Activated T-helper 17 cell treated with anti-CD3 and anti-CD28 coated beads, Interleukin-2, amount 50 U/mL, for 72 hours (primary cell): ENCODE data around the gene SLC6A6. TPM values are rescaled to one million over a fixed set of nuclear protein-coding genes. Genes with fewer than 3 reads are reported as not detected.

Source experiments
- ATAC-seq: fragments of 150-1000 bp; cut with Tn5 transposase; replicated peaks from 2 replicates; pipeline ENCODE4 v1.10.0; 2021; ENCODE audit warnings: mild to moderate bottlenecking, moderate library complexity
- H3K27ac Mint-ChIP-seq: one replicate; pipeline ENCODE4 v1.8.0; 2022; ENCODE audit warnings: mixed read lengths
- H3K27me3 Mint-ChIP-seq: one replicate; pipeline ENCODE4 v1.8.0; 2022; ENCODE audit warnings: mixed read lengths
- H3K36me3 Mint-ChIP-seq: one replicate; pipeline ENCODE4 v1.8.0; 2022; ENCODE audit warnings: low read depth, mild to moderate bottlenecking, mixed read lengths
- H3K4me1 Mint-ChIP-seq: one replicate; pipeline ENCODE4 v1.8.0; 2022; ENCODE audit warnings: mixed read lengths
- H3K4me3 Mint-ChIP-seq: one replicate; pipeline ENCODE4 v1.8.0; 2022; ENCODE audit warnings: mild to moderate bottlenecking, mixed read lengths
- H3K9me3 Mint-ChIP-seq: one replicate; pipeline ENCODE4 v1.8.0; 2022; ENCODE audit warnings: mixed read lengths
- total RNA-seq, 2 donors: library from RNA; stranded (reverse); gene quantifications; one replicate each; pipeline ENCODE4 v1.2.3, GENCODE V29; 2022

The SLC6A6 gene
- total RNA-seq, 2 donors from 2014 or later = 80.1 to 219 TPM

DNA sequence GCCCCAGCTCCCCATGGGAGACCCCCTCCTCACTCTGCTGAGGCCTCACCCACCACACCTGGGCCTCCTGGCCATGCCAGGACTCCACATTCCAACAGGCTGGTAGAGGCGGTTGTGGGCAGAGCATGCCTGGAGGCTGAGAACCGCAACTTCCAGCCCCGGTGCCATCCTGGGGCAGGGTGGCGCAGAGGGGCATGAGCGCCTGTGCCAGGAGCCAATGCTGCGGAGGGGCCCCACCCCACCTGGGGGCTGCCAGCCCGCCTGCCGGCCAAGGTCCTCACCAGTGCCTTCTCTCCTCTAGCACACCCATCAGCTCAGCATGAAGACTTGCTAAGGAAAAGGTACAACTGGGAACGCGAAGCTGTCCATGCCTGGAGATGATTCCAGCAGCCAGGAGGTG lies 34.3 kb upstream of the SLC6A6 start:
- no peak for ATAC-seq
- Mint-ChIP-seq H3K4me1 (peaks cover 3% of the 10 kb centered on the region), H3K4me3 (no peak overlapping the region), H3K27me3 (peaks cover 10% of the 10 kb centered on the region), H3K9me3 (no peaks in the 10 kb centered on the region), H3K36me3 (no peaks in the 10 kb centered on the region), H3K27ac (no peak overlapping the region)

DNA sequence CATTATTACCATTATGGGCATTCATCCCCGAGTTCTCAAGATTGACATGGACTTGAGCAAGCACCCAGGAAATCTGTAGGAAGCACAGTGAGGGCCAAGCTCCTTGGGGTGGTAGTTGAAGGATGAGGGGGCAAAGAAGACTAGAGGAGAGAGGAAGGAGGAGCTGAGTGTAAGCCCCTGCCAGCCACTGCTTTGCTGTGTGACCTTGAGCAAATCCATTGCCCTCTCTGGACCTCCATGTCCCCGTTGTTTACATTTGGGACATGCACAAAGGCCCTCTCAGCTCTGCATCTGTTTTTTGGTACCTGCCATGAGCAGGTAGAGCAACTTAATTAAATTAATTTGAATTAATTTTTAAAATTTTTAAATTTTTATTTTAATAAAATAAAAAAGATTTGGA lies 33.5 kb upstream of the SLC6A6 start:
- no peak for ATAC-seq
- no peak overlapping the region for H3K27ac Mint-ChIP-seq
- no peak overlapping the region for H3K4me3 Mint-ChIP-seq
- no peaks in the 10 kb centered on the region for H3K9me3 Mint-ChIP-seq
- no peaks in the 10 kb centered on the region for H3K36me3 Mint-ChIP-seq
- peaks cover 3% of the 10 kb centered on the region for H3K4me1 Mint-ChIP-seq
- H3K27me3 Mint-ChIP-seq = peaks cover 10% of the 10 kb centered on the region

DNA sequence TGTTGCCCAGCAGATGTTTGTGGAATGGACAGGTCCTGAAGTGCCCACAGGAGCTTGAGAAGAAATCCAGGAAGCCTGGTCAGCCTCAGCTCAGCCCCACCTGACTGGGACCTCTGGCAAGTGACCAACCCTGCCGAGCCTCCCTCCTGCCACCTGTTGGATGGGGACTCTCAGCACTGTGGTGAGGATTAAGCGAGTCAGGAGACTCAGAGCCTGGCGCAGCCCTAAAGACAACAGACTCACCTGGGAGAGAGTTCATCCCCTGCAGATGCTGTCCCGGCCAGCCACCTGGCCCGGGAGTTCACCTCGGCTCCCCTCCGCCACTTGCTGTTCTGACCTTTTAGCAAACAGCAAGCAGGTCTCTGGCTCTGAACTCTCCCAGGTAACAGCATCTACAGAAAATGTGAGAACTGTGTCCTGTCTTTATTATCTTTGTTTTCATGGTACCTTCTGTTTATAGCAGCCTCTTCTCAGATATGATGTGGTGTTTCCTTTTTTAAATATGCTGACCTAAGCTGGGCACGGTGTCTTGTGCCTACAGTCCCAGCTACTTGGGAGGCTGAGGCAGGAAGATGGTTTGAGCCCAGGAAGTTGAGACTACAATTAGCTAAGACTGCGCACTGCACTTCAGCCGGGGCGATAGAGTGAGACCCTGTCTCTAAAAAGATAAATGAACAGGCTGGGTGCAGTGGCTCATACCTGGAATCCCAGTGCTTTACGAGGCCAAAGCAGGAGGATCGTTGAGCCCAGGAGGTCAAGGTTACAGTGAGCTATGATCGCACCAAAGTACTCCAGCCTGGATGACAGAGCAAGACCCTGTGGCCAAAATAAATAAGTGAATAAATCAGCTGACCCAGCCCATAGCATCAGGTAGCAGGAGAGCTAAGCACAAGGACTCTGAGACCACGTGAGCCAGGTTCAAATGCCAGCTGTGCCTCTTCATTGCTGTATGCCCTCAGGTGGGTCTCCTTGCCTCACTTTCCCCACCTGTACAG lies 32.4 kb upstream of the SLC6A6 start:
- Mint-ChIP-seq H3K4me3 (no peak overlapping the region), H3K4me1 (peaks cover 3% of the 10 kb centered on the region), H3K27me3 (peaks cover 8% of the 10 kb centered on the region), H3K27ac (peak overlapping the region; percentile 40), H3K36me3 (no peaks in the 10 kb centered on the region), H3K9me3 (no peaks in the 10 kb centered on the region)
- peak; percentile 35 for ATAC-seq

DNA sequence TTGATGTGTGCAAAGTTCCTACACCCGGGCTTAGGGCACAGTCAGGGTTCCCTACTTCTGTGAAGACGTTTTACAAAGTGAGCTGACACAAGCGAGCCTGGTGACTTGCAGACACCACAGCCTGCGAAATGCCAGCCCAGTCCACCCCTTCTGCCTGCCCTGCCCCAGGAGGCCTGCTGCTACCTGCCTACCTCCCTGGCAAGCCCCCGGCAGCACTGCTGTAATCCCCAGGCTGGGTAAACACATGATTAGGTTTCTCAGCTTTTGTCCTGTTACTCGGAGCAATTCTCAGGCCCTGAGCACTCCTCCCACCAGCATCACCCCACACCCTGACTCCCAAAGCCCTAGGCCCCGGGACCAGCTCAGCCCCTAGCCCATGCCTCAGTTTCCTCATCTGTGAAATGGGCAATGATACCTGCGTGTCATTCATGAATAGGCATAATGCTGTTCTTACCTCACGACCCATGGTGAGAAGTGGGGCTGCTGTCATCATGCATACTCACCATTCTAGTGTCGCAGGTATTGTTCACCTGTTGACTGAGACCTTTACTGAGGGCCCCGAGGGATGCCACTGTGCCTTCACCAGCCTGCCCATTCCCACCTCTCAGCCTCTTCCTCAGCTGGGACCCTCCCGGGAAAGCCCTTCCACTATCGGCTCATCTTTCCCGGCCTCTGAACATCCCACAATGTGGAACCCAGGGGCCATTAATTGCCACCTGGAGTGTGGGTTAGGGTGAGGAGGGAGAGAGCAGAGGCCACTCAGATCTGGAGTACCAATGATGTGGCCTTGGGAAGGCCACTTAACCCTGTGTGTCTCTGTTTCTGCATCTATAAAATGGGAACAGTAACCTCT lies 31.5 kb upstream of the SLC6A6 start:
- peaks cover 3% of the 10 kb centered on the region for H3K4me1 Mint-ChIP-seq
- no peak overlapping the region for H3K4me3 Mint-ChIP-seq
- peaks cover 5% of the 10 kb centered on the region for H3K27me3 Mint-ChIP-seq
- H3K27ac Mint-ChIP-seq = no peak overlapping the region
- no peaks in the 10 kb centered on the region for H3K36me3 Mint-ChIP-seq
- ATAC-seq = no peak
- no peaks in the 10 kb centered on the region for H3K9me3 Mint-ChIP-seq

DNA sequence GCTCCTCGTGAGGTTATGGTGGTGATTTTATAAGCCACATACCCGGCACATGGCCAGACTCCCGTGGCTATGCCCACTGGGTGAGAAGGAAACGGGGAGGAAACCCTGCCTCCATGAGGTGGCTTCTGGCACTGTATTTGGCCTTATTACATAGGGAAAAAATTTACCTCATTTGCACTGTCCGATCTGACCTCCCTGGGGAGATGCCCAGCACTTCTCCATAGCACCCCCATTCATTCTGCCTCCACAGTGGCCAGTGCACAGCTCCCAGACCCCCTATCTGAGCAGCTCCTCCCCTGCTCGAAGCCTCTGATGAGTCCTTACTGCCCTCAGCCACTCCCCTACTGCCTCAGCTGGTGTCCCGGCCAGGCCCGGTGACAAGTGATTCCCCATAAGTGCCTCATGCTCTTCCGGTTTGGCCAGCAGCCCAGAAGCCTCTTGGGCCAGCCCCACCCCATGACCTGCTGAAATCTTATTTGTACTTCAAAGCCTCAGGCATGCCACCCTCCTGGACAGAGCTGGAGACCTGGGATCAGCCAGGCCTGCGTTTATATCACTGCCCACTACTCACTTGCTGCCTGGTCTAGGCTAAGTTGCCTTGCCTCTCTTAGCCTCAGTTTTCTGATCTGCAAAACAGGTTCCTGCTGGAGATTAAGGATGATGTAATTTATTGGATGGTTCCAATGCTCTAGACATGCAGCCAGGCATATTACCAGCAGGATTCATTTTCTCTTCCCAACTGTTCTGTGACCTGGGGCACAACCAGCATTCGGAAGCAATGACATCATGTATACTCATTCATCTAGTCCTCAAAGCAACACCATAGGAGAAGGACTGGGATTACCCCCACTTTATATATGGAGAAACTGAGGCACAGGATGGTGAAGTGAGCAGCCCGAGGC lies 30.6 kb upstream of the SLC6A6 start:
- ATAC-seq = peak; percentile 44
- Mint-ChIP-seq H3K36me3 (no peaks in the 10 kb centered on the region), H3K4me1 (peaks cover 3% of the 10 kb centered on the region), H3K27me3 (peaks cover 2% of the 10 kb centered on the region), H3K9me3 (no peaks in the 10 kb centered on the region), H3K4me3 (no peak overlapping the region), H3K27ac (peak overlapping the region; percentile 3)

DNA sequence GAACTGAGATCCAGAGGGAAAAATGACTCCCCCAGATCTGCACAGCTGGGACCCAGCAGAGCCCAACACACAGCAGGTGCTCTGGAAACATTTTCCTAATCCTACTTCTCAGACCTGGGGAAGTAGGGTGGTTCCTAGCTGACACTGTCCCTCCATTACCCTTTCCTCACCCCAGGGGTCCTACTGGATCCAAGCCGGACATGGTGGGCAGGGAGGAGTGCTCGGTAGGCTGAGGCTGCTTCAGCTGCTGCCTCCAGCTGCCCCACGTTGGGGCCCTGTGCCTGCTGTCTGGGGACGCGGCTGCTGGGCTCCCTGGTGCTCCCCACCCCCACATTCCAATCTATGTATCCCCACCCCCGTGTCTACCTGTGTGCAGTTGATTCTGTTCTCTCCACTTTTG lies 29.8 kb upstream of the SLC6A6 start:
- H3K27ac Mint-ChIP-seq = peak overlapping the region; percentile 11

DNA sequence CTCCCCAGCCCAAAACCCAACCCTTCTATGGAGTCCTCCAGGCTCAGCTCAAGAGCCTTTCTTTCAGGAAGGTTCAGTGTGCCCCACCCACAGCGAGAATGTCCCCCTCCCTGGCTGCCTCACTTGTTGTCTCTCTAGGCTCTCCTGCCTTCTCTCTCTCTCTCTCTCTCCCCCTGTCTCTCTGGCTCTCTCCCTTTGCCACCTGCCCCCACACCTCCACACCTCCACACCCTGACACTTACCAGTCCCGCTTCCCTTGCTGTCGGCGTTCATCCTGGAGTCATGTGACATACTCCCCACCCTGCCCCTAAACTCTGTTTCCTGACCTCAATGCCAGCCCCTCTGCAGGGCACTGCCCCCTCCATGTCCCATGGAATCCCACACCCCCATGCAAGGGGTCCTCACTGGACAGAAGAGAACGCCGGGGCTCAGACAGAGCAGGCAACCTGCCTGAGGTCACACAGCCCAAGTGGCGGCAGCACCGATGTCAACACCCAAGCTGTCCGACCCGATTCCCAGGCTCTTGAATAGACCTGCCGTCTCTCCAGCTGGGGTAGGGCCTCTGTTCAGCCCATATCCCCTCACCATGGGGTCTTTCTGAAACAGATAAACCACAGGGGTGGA lies 28.5 kb upstream of the SLC6A6 start:
- Mint-ChIP-seq H3K4me1 (peaks cover 16% of the 10 kb centered on the region), H3K27ac (no peak overlapping the region), H3K4me3 (no peak overlapping the region), H3K36me3 (no peaks in the 10 kb centered on the region), H3K27me3 (no peaks in the 10 kb centered on the region), H3K9me3 (no peaks in the 10 kb centered on the region)
- no peak for ATAC-seq

More for the DNA sequence above, 29.8 kb upstream of the SLC6A6 start:
- Mint-ChIP-seq H3K9me3 (no peaks in the 10 kb centered on the region), H3K27me3 (no peaks in the 10 kb centered on the region), H3K4me3 (no peak overlapping the region), H3K36me3 (no peaks in the 10 kb centered on the region), H3K4me1 (peaks cover 10% of the 10 kb centered on the region)
- ATAC-seq = no peak

DNA sequence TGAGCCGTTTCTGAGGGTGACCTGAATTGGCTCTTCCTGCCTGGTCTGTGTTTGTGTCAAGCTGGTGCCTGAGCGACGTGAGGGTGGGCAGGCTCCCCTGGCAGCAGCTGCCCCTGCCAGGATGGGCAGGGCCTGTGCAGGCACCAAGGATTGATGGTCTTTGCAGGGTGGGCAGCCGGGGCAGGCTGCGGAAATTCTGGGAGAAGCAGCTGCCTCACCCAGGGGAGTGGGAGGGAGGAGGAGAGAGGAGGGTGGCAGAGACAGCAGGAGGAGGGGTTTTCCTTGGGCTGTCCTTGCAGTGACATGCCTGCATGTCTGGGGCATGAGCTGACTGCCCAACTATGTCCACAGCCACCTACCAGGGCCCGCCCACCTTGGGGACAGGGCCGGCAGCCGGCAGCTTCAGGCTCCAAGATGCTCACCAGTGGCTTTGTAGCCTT lies 27.9 kb upstream of the SLC6A6 start:
- Mint-ChIP-seq H3K4me1 (peaks cover 16% of the 10 kb centered on the region), H3K27me3 (no peaks in the 10 kb centered on the region), H3K27ac (no peak overlapping the region), H3K9me3 (no peaks in the 10 kb centered on the region), H3K4me3 (no peak overlapping the region), H3K36me3 (no peaks in the 10 kb centered on the region)
- no peak for ATAC-seq

DNA sequence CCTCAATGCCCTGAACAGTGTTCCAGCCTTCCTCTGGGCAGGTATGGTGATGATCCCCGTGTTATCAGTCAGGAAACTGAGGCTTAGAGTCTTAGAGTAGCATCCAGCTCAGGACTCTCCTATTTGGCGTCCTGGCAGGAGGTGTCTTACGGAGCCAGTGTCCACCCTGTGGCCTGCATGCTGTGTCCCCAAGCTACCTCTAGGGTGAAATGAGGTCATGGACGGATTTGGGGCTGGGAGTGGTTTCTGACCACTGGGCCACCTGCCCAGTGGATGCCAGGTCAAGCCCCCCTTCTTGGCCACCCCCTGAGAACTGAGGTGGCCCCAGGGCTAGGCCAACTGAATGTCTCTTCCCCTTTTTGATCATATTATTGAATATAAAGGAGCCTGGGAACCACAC lies 27.2 kb upstream of the SLC6A6 start:
- H3K4me3 Mint-ChIP-seq = no peak overlapping the region
- no peaks in the 10 kb centered on the region for H3K9me3 Mint-ChIP-seq
- H3K27me3 Mint-ChIP-seq = no peaks in the 10 kb centered on the region
- H3K36me3 Mint-ChIP-seq = no peaks in the 10 kb centered on the region
- H3K27ac Mint-ChIP-seq = peak overlapping the region; percentile 33
- peaks cover 16% of the 10 kb centered on the region for H3K4me1 Mint-ChIP-seq
- no peak for ATAC-seq

DNA sequence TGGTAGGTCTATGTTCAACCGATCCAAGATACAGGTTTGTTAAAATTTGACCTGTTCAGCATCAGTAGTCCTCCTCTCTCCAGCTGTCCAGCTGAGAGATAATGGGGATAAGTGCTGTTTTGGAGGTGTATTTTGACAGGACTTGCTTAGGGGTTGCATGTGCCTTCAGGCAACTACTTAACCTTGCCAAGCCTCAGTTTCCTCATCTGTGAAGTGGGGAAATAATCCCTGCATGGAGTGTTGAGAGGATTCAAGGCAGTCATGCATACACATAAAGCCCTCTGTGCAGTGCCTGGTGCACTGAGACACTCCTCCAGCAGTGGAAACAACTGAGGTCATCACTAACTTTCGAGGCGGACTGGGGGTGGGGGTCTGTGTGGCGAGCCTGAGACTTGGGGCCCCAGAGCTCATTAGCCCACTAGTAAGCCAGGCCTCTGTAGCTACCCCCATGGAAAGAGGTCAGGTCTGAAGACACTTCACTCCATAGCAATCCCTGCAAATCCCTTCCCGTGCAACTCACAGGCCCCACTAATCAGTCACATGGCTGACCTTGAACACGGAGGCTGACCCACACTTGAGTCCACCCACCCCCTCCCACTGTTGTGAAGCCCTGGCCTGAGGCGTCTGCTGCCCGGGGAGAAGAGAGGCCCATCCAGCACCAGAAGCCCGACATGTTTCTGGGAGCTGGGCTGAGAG lies 25.9 kb upstream of the SLC6A6 start:
- no peak overlapping the region for H3K27ac Mint-ChIP-seq
- ATAC-seq = no peak
- H3K36me3 Mint-ChIP-seq = no peaks in the 10 kb centered on the region
- peaks cover 4% of the 10 kb centered on the region for H3K9me3 Mint-ChIP-seq
- H3K4me3 Mint-ChIP-seq = no peak overlapping the region
- no peaks in the 10 kb centered on the region for H3K27me3 Mint-ChIP-seq
- peaks cover 16% of the 10 kb centered on the region for H3K4me1 Mint-ChIP-seq

DNA sequence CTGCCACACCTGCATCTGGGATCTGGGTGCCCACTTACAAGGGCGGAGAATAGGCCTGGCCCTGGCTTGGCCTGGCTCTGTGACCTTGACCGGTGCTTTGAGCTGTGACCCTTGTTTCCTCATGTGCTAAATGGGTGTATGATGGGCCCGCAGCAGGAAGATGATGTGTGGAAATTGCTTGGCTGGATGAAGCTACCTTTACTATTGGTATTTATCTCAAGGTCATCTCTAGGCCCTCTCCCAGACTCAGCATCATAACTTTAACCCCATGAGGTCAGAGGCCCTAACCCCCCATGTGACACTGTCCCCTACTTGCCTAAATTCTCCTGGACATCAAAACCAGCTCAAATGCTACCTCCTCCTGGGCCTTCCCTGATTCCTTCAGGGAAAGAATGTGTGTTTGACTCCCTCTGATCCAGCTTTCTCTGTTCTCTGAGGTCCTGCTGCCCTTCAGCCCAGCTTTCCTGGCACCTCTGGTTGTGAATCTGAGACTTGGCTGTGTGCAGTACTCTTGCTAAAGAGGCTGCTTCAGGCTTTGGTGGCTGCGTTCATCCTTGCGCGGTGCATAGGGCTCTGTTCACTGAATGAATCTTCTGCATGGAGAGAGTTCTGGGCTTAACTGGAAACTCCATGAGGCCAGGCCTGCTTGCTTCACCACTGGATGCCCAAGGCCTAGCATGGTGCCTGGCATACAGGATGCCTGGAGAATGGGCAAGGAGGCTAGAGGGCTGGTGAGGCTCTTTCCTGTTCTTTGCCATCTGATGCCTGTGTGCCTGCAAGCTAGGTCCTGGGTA lies 25.2 kb upstream of the SLC6A6 start:
- Mint-ChIP-seq H3K9me3 (peaks cover 4% of the 10 kb centered on the region), H3K27ac (peak overlapping the region; percentile 84), H3K4me3 (peak overlapping the region; percentile 47), H3K27me3 (no peaks in the 10 kb centered on the region), H3K36me3 (no peaks in the 10 kb centered on the region), H3K4me1 (peaks cover 13% of the 10 kb centered on the region)
- no peak for ATAC-seq

DNA sequence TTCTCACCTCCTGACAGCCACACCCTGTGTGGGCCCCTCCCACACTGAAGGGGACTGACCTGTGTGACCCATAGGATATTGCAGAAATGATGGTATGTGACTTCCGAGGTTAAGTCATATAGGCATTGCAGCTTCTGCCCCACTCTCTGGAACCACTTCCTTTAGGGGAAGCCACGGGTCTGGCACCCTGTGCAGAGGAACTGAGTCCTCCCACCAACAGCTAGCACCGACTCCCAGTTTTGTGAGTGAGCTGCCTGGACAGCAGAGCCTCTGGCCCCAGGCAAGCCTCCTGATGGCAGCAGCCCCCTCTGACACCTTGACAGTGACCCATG lies 24.6 kb upstream of the SLC6A6 start:
- peaks cover 13% of the 10 kb centered on the region for H3K4me1 Mint-ChIP-seq
- peak overlapping the region; percentile 84 for H3K27ac Mint-ChIP-seq
- peaks cover 4% of the 10 kb centered on the region for H3K9me3 Mint-ChIP-seq
- H3K4me3 Mint-ChIP-seq = peak overlapping the region; percentile 47
- peak; percentile 97 for ATAC-seq
- no peaks in the 10 kb centered on the region for H3K27me3 Mint-ChIP-seq
- no peaks in the 10 kb centered on the region for H3K36me3 Mint-ChIP-seq
